T-helper 17 cell (primary cell): ENCODE measurements around the gene NTN3. TPM values are rescaled to one million over a fixed set of nuclear protein-coding genes. Genes with fewer than 3 reads are reported as not detected.

Experiments used
- ATAC-seq: fragments of 150-1000 bp; cut with Tn5 transposase; 2 replicates; pipeline ENCODE4 v1.10.0; 2021; ENCODE audit warnings: mild to moderate bottlenecking, moderate library complexity
- DNase-seq, 3 donors: peaks; one replicate each; pipeline versions ENCODE4 v3.0.0 to v3.0.0-alpha.2; 2020 to 2021
- H3K9me3 ChIP-seq: one replicate; pipeline ENCODE4 v1.7.0; 2013; ENCODE audit warnings: low read length, mild to moderate bottlenecking; ENCODE audit not compliant: control insufficient read depth, poor library complexity, severe bottlenecking
- H3K27ac Mint-ChIP-seq: one replicate; pipeline ENCODE4 v1.8.0; 2022; ENCODE audit warnings: mild to moderate bottlenecking, moderate library complexity, mixed read lengths
- H3K27me3 Mint-ChIP-seq: one replicate; pipeline ENCODE4 v1.8.0; 2022; ENCODE audit warnings: mixed read lengths
- H3K36me3 Mint-ChIP-seq: one replicate; pipeline ENCODE4 v1.8.0; 2022; ENCODE audit warnings: low read depth, mixed read lengths
- H3K4me1 Mint-ChIP-seq: one replicate; pipeline ENCODE4 v1.8.0; 2022; ENCODE audit warnings: mild to moderate bottlenecking, mixed read lengths
- H3K4me3 Mint-ChIP-seq: one replicate; pipeline ENCODE4 v1.8.0; 2022; ENCODE audit warnings: mild to moderate bottlenecking, moderate library complexity, mixed read lengths
- total RNA-seq, 4 donors: library from RNA in 2 of 4; stranded (reverse) in 2 of 4; gene quantifications; one replicate each; pipeline ENCODE4 v1.2.3 and lab custom pipeline; 2022 to 2026

The NTN3 gene
- total RNA-seq, 2 donors from 2014 or later, result not detected

DNA sequence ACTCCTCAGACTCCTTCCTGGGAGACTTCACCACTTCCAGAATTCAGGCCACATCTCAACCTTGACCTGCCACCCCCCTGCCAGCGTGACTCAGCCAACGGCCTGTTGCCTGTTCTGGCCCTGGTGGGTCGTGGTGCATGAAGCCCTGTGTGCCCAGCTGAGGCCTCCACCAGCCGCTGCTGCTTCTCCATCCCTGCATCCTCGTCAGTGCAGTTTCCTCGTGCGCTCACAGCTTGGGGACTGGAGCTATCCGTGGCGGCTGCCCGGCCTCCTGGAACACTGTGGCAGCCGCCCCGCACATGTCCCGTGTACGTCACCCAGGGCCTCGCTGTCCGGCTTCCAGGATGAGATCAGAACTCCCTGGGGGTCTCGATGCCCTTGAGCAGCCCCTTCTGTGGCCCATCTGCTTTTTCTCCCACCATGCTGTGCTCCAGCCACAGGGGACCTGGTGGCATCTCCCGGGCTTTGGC lies 19.2 kb upstream of the NTN3 start:
- no peak overlapping the region for H3K27ac Mint-ChIP-seq
- no peaks in the 10 kb centered on the region for H3K4me1 Mint-ChIP-seq
- DNase-seq, result no peak
- ATAC-seq, result no peak
- H3K36me3 Mint-ChIP-seq, result no peaks in the 10 kb centered on the region
- no peaks in the 10 kb centered on the region for H3K9me3 ChIP-seq
- H3K27me3 Mint-ChIP-seq, result no peaks in the 10 kb centered on the region
- no peak overlapping the region for H3K4me3 Mint-ChIP-seq

DNA sequence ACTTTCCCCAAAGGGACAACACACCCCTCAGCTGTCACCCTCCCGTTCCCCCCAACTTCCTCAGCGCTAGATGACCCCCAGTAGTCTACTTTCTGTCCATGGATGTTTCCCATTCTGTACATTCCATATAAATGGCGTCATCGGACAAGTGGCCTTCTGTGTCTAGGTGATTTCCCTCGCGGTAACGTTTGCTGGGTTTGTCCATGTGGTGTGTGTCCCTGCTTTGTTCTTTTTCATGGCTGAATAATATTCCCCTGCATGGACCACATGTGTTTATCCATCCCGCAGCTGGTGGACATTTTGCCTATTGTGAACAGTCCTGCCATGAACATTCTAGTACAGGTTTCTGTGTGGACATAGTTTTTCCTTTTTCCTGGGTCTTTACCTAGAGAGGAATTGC lies 18.4 kb upstream of the NTN3 start:
- Mint-ChIP-seq H3K36me3 (no peaks in the 10 kb centered on the region), H3K27ac (no peak overlapping the region), H3K4me1 (no peaks in the 10 kb centered on the region), H3K4me3 (no peak overlapping the region), H3K27me3 (no peaks in the 10 kb centered on the region)
- DNase-seq (no peak), ATAC-seq (no peak)
- no peaks in the 10 kb centered on the region for H3K9me3 ChIP-seq

DNA sequence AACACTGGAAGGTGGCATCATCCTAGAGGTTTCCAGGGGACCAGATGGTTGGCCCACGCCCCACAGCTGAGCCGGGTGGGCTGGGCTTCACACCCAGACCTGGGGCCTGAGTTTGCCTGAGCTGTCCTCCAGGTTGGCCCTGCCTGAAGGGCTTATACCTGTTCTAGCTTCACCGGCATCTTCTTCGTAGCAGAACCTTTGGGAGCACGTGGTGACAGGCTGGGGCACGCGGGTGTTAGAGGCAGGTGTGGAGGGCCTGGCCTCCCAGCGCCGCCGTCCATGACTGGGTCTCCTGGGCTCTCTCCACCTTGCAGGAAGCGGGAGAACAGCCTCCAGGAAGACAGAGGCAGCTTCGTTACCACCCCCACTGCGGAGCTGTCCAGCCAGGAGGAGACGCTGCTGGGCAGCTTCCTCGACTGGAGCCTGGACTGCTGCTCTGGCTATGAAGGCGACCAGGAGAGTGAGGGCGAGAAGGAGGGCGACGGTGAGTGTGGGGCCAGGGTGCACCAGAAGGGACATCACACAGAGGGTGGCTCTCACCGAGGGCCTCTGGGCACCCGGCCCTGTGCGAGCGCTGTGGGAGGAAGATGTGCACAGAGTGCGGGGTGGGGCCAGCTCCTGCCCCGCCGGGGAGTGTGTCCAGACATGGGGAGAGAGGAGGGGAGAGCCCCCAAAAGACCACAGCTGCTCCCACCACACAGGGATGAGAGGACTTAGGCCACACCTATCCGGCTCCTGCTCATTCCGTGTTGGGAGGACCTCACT lies 15.8 kb upstream of the NTN3 start:
- DNase-seq (no peak), ATAC-seq (no peak)
- H3K27ac Mint-ChIP-seq, result no peak overlapping the region
- no peaks in the 10 kb centered on the region for H3K9me3 ChIP-seq
- H3K4me1 Mint-ChIP-seq, result peaks cover 6% of the 10 kb centered on the region
- no peak overlapping the region for H3K4me3 Mint-ChIP-seq
- H3K27me3 Mint-ChIP-seq, result no peaks in the 10 kb centered on the region
- H3K36me3 Mint-ChIP-seq, result no peaks in the 10 kb centered on the region

DNA sequence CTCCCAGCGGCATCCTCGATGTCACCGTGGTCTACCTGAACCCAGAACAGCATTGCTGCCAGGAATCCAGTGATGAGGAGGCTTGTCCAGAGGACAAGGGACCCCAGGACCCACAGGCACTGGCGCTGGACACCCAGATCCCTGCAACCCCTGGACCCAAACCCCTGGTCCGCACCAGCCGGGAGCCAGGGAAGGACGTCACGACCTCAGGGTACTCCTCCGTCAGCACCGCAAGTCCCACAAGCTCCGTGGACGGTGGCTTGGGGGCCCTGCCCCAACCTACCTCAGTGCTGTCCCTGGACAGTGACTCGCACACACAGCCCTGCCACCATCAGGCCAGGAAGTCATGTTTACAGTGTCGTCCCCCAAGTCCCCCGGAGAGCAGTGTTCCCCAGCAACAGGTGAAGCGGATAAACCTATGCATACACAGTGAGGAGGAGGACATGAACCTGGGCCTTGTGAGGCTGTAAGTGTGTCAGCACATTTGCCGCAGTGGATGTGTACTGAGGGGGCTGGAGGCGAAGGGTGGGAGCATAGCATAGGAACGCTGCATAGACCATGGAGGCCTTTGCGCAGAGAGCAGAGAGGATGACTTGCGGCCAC lies 14.4 kb upstream of the NTN3 start:
- Mint-ChIP-seq H3K36me3 (no peaks in the 10 kb centered on the region), H3K27ac (no peak overlapping the region), H3K27me3 (no peaks in the 10 kb centered on the region), H3K4me1 (peaks cover 6% of the 10 kb centered on the region), H3K4me3 (no peak overlapping the region)
- no peak for ATAC-seq
- no peak for DNase-seq
- no peaks in the 10 kb centered on the region for H3K9me3 ChIP-seq

DNA sequence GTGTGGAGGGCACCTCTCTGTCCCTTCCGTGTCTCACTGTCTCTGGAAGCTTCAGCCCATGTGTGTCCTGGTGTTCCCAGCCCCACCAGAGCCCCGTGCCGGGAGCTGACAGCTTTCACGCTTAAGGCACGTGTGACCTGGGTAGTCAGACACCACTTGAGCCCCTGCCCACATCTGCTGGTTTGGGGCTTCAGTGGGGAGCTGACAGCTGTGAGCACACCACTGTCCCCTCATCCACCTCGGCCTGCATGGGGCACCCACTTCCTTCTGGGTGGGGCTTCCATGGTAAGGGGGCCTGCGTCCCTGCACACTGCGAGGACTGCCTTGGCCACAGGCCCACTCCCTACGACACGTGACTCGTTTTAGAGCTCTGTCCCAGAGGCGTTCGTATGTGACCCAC lies 13.8 kb upstream of the NTN3 start:
- H3K9me3 ChIP-seq, result no peaks in the 10 kb centered on the region
- H3K4me1 Mint-ChIP-seq, result peaks cover 6% of the 10 kb centered on the region
- H3K4me3 Mint-ChIP-seq, result no peak overlapping the region
- H3K36me3 Mint-ChIP-seq, result no peaks in the 10 kb centered on the region
- DNase-seq (no peak), ATAC-seq (no peak)
- no peak overlapping the region for H3K27ac Mint-ChIP-seq
- H3K27me3 Mint-ChIP-seq, result no peaks in the 10 kb centered on the region

DNA sequence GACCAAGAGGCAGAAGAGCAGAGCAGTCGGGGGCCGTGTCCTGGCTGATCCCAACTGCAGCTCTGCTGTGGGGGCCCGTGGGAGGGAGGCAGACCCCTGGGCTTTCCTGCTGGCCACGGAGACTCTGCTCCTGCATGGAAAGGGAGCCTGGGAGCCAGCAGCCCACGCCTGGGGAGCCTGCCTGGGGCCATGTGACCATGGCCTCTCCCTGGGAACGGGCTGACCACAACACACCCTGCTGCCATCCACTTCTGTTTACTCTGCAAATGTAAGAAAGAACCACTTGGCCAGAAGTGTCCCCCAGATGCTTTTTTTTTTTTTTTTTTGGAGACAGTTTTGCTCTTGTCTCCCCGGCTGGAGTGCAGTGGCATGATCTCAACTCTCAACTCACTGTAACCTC lies 13.2 kb upstream of the NTN3 start:
- H3K36me3 Mint-ChIP-seq, result no peaks in the 10 kb centered on the region
- H3K27ac Mint-ChIP-seq, result no peak overlapping the region
- peaks cover 6% of the 10 kb centered on the region for H3K4me1 Mint-ChIP-seq
- no peaks in the 10 kb centered on the region for H3K9me3 ChIP-seq
- DNase-seq (no peak), ATAC-seq (no peak)
- H3K27me3 Mint-ChIP-seq, result no peaks in the 10 kb centered on the region
- H3K4me3 Mint-ChIP-seq, result no peak overlapping the region

DNA sequence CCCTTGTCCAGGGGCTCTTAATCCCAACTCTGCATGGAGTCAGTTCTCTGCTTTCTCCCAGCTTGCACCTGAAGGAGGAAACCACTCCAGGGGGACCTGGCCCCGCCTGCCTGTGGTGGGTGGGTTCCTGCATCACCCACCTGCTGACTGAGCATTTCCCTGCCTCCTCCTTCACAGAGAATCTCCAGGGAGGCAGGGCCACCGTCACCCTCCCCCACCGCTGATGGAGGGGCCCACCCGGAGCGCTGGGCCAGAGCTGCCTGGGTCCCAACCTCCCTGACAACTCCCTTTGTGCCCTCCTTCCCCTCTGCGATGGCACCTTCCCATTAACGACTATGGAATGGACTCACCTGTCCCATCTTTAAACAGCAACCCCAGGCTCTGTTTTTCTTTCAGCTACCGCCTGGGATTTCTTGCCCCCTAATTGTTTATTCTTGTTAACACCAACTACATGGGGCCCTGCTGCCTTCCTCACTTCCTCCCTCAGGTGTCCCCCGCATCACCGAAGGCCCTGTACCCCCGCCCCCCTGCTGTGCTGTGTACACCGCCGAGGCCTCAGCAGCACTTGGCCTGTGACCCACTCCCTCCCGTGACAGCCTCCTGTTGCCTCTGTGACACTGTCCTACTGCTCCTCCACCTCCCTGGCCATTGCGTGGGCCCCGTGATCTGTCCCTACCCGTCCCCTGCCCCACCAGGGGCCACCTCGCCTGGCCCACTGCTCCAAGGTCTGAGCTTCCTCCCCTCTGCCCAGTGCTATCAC lies 12.0 kb upstream of the NTN3 start:
- DNase-seq (no peak), ATAC-seq (no peak)
- H3K27ac Mint-ChIP-seq, result peak overlapping the region; percentile 93
- peak overlapping the region; percentile 95 for H3K4me3 Mint-ChIP-seq
- peaks cover 6% of the 10 kb centered on the region for H3K4me1 Mint-ChIP-seq
- no peaks in the 10 kb centered on the region for H3K9me3 ChIP-seq
- no peaks in the 10 kb centered on the region for H3K27me3 Mint-ChIP-seq
- no peaks in the 10 kb centered on the region for H3K36me3 Mint-ChIP-seq

DNA sequence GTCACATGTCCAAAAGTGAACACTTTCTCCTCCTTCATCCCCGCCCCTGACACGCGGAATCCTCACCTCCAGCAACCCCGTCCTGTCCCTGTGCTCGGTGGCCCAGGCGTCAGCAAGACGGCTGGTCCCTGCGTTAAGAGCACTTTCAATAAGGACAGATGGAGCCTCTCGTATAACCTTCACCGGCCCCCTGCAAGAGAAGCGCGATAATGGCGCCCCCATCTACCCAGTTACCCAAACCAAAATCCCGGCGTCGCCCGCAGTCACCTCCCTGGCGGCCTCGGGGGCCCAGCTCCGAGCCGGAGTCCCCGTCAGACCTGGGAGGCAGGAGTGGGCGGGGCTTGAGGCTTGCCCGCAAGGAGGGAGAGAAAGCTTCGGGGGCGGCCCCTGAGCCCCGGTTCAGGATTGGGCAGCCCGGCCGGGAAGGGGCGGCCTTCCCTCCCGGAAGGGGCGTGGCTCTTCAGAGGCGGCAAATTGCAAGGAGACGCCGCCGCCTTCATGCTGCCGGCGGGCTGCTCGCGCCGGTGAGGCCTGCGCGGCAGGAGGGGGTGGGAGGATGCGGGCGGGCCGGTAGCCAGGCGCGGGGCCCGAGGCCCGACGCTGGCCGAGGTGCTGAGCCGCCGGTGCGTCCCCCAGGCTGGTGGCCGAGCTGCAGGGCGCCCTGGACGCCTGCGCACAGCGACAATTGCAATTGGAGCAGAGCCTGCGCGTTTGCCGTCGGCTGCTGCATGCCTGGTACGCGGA lies 11.3 kb upstream of the NTN3 start, which contains the start of gene TEDC2:
Gene TEDC2, plus strand, starts transcription at position 463 of the 744 bp plus-strand sequence. Its CDS starts 36 bp downstream, at position 499.
- H3K4me1 Mint-ChIP-seq, result peaks cover 6% of the 10 kb centered on the region
- peak within 1 kb of the TSS; percentile 95 for H3K4me3 Mint-ChIP-seq
- H3K27ac Mint-ChIP-seq, result peak within 1 kb of the TSS; percentile 93
- ATAC-seq, result peak; percentile 100
- peak; percentile 96 to 99 (median 97) for DNase-seq
- no peaks in the 10 kb centered on the region for H3K9me3 ChIP-seq
- no peaks in the 10 kb centered on the region for H3K27me3 Mint-ChIP-seq
- H3K36me3 Mint-ChIP-seq, result no peaks in the 10 kb centered on the region

DNA sequence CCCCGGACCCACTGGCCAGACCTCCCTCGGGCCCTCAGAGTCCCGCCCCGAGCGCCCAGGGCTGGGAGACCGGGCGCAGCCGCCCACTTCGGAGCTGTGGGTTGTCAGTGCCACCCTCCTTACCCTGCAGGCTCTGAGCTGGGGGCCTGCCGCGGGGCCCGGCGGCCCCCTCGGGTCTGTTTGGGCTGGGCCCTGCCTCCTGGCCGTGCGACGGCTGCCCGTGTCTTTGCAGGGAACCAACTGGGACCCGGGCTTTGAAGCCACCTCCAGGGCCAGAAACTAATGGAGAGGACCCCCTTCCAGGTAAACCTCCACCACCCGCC lies 10.7 kb upstream of the NTN3 start:
- Mint-ChIP-seq H3K27ac (no peak overlapping the region), H3K4me1 (peaks cover 6% of the 10 kb centered on the region), H3K36me3 (no peaks in the 10 kb centered on the region), H3K4me3 (no peak overlapping the region), H3K27me3 (no peaks in the 10 kb centered on the region)
- no peaks in the 10 kb centered on the region for H3K9me3 ChIP-seq
- DNase-seq (no peak), ATAC-seq (no peak)

DNA sequence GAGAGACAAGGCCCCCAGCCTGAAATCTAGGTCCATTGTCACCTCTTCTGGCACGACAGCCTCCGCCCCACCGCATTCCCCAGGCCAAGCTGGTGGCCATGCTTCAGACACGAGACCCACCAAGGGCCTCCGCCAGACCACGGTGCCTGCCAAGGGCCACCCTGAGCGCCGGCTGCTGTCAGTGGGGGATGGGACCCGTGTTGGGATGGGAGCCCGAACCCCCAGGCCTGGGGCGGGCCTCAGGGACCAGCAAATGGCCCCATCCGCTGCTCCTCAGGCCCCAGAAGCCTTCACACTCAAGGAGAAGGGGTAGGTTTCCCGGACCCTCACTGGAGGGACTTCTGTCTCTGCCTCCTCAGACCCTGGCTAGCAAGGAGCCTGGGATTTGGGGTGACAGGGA lies 10.2 kb upstream of the NTN3 start:
- DNase-seq (no peak), ATAC-seq (no peak)
- Mint-ChIP-seq H3K36me3 (no peaks in the 10 kb centered on the region), H3K4me1 (peaks cover 6% of the 10 kb centered on the region), H3K4me3 (peak overlapping the region; percentile 50), H3K27me3 (no peaks in the 10 kb centered on the region), H3K27ac (no peak overlapping the region)
- H3K9me3 ChIP-seq, result no peaks in the 10 kb centered on the region

DNA sequence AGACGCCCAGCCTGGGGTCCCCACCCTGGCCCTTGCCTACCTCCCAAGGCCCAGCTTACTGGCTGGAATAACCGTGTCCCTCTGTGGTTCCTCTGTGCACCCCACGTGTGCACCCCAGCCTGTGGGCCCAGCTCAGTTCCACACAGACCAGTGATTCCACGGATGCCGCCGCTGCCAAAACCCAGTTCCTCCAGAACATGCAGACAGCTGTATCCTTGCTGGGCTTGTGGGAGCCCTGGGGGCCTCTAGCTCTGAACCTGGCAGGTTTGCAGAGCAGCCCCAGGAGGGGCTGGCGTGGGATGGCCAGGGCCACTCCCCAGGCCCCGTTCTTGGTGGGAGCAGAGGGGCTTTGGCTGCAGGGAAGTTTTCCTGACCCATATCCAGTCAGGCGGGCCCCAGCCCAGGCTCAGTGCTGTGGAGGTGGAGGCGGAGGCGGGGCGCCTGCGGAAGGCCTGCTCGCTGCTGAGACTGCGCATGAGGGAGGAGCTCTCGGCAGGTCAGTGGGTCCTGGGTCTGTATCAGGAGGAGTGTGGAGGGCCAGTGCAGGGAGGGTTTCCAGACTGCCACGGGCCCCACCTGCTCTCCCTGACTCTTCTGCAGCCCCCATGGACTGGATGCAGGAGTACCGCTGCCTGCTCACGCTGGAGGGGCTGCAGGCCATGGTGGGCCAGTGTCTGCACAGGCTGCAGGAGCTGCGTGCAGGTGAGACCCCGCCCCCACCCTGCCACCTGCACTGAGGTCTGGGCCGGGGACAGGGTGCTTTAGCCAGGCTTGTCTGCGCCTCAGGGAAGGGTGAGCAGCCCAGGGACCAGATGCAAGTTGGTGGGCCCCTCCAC lies 8.8 kb upstream of the NTN3 start:
- no peak for DNase-seq
- ATAC-seq, result no peak
- Mint-ChIP-seq H3K27me3 (no peaks in the 10 kb centered on the region), H3K4me1 (peaks cover 6% of the 10 kb centered on the region), H3K4me3 (no peak overlapping the region), H3K27ac (no peak overlapping the region), H3K36me3 (no peaks in the 10 kb centered on the region)
- no peaks in the 10 kb centered on the region for H3K9me3 ChIP-seq

DNA sequence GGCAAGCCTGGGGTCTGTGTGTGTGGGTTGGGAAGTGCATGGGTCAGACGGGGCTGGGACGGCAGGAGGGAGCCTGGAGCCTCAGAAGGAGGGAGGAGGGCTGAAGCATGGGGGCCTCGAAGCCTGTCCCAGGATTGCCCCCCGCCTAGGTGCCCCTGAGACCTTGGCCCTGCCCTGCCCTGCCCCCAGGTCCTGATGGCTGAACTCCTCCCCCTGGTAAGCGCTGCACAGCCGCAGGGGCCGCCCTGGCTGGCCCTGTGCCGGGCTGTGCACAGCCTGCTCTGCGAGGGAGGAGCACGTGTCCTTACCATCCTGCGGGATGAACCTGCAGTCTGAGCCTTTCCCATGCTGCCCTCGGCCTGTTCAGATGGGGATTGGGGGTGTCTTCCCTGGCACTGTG lies 6.8 kb upstream of the NTN3 start:
- ATAC-seq, result no peak
- Mint-ChIP-seq H3K27me3 (no peaks in the 10 kb centered on the region), H3K27ac (no peak overlapping the region), H3K4me3 (no peak overlapping the region), H3K4me1 (peaks cover 11% of the 10 kb centered on the region), H3K36me3 (no peaks in the 10 kb centered on the region)
- DNase-seq, result no peak
- H3K9me3 ChIP-seq, result no peaks in the 10 kb centered on the region
